Activated CD8-positive, alpha-beta T cell treated with anti-CD3 and anti-CD28 coated beads, Interleukin-2, amount 10 ng/mL, durations not matched to agents 7 days and 5 days (primary cell): ENCODE data around the gene DUSP3. TPM values are rescaled to one million over a fixed set of nuclear protein-coding genes. Genes with fewer than 3 reads are reported as not detected.
"Not testable (repeated sequence)": the region's sequence is repeated elsewhere in the genome, so short reads cannot be mapped to it uniquely, and the experiment has no call there.

ENCODE experiments used
- ATAC-seq: fragments of 150-1000 bp; cut with Tn5 transposase; one replicate; pipeline ENCODE4 v1.10.0; 2021; ENCODE audit warnings: moderate library complexity
- CTCF ChIA-PET: fragments of 350-600 bp; sonication (Branson Sonifier 250); formaldehyde crosslinking; loops from one replicate; lab custom pipeline; 2021; ENCODE audit warnings: antibody characterized with exemption; lab: Charles Lee
- POLR2A ChIA-PET: fragments of 350-600 bp; sonication (Branson Sonifier 250); formaldehyde crosslinking; loops from one replicate; lab custom pipeline; 2021; ENCODE audit warnings: antibody characterized with exemption; lab: Charles Lee
- DNase-seq: peaks from one replicate; pipeline ENCODE4 v3.0.0-alpha.2; 2020
- H3K27ac Mint-ChIP-seq: one replicate; pipeline ENCODE4 v1.8.0; 2021; ENCODE audit warnings: mild to moderate bottlenecking, mixed read lengths
- H3K27me3 Mint-ChIP-seq: one replicate; pipeline ENCODE4 v1.8.0; 2021; ENCODE audit warnings: low read depth, mixed read lengths
- H3K36me3 Mint-ChIP-seq: one replicate; pipeline ENCODE4 v1.8.0; 2021; ENCODE audit warnings: low read depth, mixed read lengths
- H3K4me1 Mint-ChIP-seq: one replicate; pipeline ENCODE4 v1.8.0; 2021; ENCODE audit warnings: low read depth, mixed read lengths
- H3K4me3 Mint-ChIP-seq: one replicate; pipeline ENCODE4 v1.8.0; 2021; ENCODE audit warnings: mild to moderate bottlenecking, mixed read lengths
- H3K9me3 Mint-ChIP-seq: one replicate; pipeline ENCODE4 v1.8.0; 2022; ENCODE audit warnings: mixed read lengths; ENCODE audit not compliant: insufficient read depth
- total RNA-seq, 2 experiments: library from RNA; stranded (reverse); gene quantifications; one replicate each; pipeline ENCODE4 v1.2.3, GENCODE V29; 2021

The DUSP3 gene
- total RNA-seq, 2 experiments from 2014 or later, result 9.2 to 14.7 TPM

DNA sequence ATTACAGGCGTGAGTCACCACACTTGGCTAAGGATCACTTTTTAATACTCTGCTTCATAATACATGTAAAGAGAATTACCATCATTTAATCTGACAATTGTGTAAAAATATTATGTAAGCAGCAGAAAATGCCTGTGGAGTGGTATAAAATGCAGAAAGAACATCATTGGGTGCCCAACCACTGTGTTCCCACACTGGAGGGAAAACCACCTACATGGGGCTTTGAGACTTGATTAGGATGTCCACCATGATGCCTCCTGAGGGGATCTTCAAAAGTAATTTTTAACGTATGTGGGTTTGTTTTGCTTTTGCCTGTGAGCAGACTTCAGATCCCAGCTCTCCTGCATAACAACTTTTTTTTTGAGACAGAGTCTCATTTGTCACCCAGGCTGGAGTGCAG, 20.3 kb upstream of the DUSP3 start:
- ChIA-PET CTCF (interaction anchor here (0.9 to 1.2 kb wide), 2 partner anchors 18 to 33 kb away, joined by 3 to 6 read pairs; no protein-coding TSS in a partner anchor), POLR2A (no interaction called here)
- H3K27ac Mint-ChIP-seq, result no peak overlapping the region
- ATAC-seq (no peak), DNase-seq (no peak)
- no peaks in the 10 kb centered on the region for H3K36me3 Mint-ChIP-seq
- H3K4me3 Mint-ChIP-seq, result no peak overlapping the region
- H3K27me3 Mint-ChIP-seq, result peaks cover 37% of the 10 kb centered on the region
- H3K9me3 Mint-ChIP-seq, result no peaks in the 10 kb centered on the region
- no peaks in the 10 kb centered on the region for H3K4me1 Mint-ChIP-seq

DNA sequence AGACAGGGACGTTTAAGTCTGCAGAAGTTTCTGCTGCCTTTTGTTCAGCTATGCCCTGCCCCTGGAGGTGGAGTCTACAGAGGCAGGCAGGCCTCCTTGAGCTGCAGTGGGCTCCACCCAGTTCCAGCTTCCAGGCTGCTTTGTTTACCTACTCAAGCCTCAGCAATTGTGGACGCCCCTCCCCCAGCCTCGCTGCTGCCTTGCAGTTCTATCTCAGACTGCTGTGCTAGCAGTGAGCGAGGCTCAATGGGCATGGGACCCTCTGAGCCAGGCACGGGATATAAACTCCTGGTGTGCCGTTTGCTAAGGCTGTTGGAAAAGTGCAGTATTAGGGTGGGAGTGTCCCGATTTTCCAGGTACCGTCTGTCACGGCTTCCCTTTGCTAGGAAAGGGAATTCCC, 19.2 kb upstream of the DUSP3 start:
- H3K27ac Mint-ChIP-seq, H3K36me3 Mint-ChIP-seq, H3K9me3 Mint-ChIP-seq, CTCF ChIA-PET, ATAC-seq, DNase-seq, H3K4me1 Mint-ChIP-seq, H3K4me3 Mint-ChIP-seq, POLR2A ChIA-PET: not testable (repeated sequence)
- peaks cover 41% of the 10 kb centered on the region for H3K27me3 Mint-ChIP-seq

DNA sequence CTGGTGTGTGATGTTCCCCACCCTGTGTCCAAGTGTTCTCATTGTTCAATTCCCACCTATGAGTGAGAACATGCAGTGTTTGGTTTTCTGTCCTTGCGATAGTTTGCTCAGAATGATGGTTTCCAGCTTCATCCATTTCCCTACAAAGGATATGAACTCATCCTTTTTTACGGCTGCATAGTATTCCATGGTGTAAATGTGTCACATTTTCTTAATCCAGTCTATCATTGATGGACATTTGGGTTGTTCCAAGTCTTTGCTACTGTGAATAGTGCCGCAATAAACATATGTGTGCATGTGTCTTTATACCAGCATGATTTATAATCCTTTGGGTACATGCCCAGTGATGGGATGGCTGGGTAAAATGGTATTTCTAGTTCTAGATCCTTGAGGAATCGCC, 13.9 kb upstream of the DUSP3 start:
- ATAC-seq, CTCF ChIA-PET, H3K36me3 Mint-ChIP-seq, H3K9me3 Mint-ChIP-seq, DNase-seq, H3K4me3 Mint-ChIP-seq, H3K4me1 Mint-ChIP-seq, H3K27ac Mint-ChIP-seq, POLR2A ChIA-PET: not testable (repeated sequence)
- H3K27me3 Mint-ChIP-seq, result peaks cover 42% of the 10 kb centered on the region

DNA sequence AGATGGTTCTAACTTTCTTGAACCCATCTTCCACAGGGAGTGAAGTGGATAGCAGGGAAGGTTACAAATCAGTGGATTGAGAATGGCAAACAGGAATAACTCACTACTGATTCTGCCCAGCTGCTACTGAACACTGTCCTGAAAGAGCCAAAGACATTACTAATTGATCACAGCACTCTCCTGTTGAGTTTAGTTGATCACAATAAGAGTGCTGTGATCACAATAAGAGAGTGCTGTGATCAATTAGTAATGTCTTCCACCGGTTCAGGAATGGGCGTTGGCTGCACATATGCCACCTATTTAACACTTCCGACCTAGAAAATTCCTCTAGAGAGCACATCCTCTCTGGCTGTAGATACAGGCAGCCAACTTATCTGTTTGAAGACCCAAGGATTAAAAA, 12.8 kb upstream of the DUSP3 start:
- POLR2A ChIA-PET, result no interaction called here
- Mint-ChIP-seq H3K4me3 (no peak overlapping the region), H3K27me3 (peaks cover 40% of the 10 kb centered on the region), H3K36me3 (no peaks in the 10 kb centered on the region), H3K4me1 (no peaks in the 10 kb centered on the region), H3K9me3 (no peaks in the 10 kb centered on the region), H3K27ac (no peak overlapping the region)
- no peak for ATAC-seq
- CTCF ChIA-PET, result interaction anchor here (1.5 kb wide), 1 partner anchor 25 kb away, joined by 5 read pairs; no protein-coding TSS in a partner anchor
- DNase-seq, result no peak

DNA sequence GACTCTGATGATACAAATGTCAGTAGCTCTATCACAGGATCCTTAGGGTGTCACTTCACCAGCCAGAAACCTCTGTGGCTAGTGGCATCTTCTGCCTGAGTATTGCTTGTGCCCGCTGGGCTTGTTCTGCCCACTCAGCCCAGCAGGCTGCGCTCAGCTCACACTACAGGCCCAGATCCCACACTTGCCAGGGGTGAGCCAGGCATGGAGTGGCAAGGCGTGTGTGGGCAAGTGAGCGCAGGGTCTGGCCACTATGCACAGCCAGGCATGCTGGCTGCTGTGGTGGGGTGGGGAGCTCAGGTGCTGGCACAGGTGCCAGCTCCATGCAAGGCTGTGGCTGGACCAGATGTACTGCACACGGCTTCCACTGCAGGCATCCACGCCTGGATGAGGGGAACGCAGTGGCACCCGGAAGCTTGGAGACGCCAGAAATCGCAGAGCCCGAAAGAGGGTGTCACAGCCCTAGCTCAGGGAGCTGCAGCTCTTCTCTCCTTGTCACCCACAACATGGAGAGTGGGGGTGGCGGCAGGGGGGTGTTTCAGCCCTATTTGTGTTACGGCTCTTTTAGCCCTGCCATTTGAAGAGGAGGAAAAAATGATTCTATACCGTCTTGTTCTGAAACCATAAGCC, 11.6 kb upstream of the DUSP3 start:
- peaks cover 34% of the 10 kb centered on the region for H3K27me3 Mint-ChIP-seq
- no peak overlapping the region for H3K27ac Mint-ChIP-seq
- ChIA-PET POLR2A (no interaction called here), CTCF (interaction anchor here (0.8 to 1.5 kb wide), 2 partner anchors 24 to 215 kb away, joined by 3 to 5 read pairs; no protein-coding TSS in a partner anchor)
- no peak overlapping the region for H3K4me3 Mint-ChIP-seq
- ATAC-seq (no peak), DNase-seq (no peak)
- no peaks in the 10 kb centered on the region for H3K36me3 Mint-ChIP-seq
- H3K9me3 Mint-ChIP-seq, result no peaks in the 10 kb centered on the region
- no peaks in the 10 kb centered on the region for H3K4me1 Mint-ChIP-seq

DNA sequence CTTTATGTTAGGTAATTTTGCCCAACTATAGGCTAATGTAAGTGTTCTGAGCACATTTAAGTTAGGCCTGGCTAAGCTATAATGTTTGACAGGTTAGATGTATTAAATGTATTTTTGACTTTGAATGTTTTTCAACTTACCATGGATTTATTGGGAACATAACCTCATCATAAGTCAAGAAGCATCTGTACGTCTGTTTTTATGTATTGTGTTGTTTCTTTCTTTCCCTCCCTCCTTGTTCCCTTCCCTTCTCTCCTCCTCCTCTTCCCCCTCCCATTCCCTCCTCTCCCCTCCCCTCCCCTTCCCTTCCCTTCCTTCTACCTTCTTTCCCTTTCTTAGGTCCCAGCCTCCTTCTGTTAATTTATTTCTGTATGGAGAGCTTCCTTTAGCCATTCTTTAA, 10.7 kb upstream of the DUSP3 start:
- DNase-seq (no peak), ATAC-seq (no peak)
- Mint-ChIP-seq H3K27ac (no peak overlapping the region), H3K4me3 (no peak overlapping the region), H3K9me3 (no peaks in the 10 kb centered on the region), H3K36me3 (no peaks in the 10 kb centered on the region), H3K27me3 (peaks cover 35% of the 10 kb centered on the region), H3K4me1 (no peaks in the 10 kb centered on the region)
- ChIA-PET POLR2A (no interaction called here), CTCF (interaction anchor here (0.8 kb wide), 1 partner anchor 215 kb away, joined by 3 read pairs; no protein-coding TSS in a partner anchor)

DNA sequence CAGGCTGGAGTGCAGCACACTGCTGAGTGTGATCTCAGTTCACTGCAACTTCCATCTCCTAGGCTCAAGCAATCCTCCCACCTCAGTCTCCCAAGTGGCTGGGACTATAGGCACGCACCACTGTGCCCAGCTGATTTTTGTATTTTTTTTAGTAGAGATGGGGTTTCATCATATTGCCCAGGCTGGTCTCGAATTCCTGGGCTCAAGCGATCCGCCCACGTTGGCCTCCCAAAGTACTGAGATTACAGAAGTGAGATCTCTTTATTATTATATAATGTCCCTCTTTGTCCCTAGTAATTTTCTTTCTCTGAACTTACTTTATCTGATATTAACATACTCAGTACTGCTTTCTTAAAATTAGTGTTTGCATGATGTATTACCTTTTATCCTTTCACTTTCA, 9.8 kb upstream of the DUSP3 start:
- ChIA-PET POLR2A (no interaction called here), CTCF (interaction anchor here (1.4 to 1.5 kb wide), 2 partner anchors 23 to 58 kb away, joined by 4 to 6 read pairs; partner anchors contain the start of gene CD300LG)
- no peak overlapping the region for H3K27ac Mint-ChIP-seq
- no peaks in the 10 kb centered on the region for H3K9me3 Mint-ChIP-seq
- H3K4me1 Mint-ChIP-seq, result no peaks in the 10 kb centered on the region
- H3K4me3 Mint-ChIP-seq, result no peak overlapping the region
- DNase-seq (no peak), ATAC-seq (no peak)
- peaks cover 34% of the 10 kb centered on the region for H3K27me3 Mint-ChIP-seq
- no peaks in the 10 kb centered on the region for H3K36me3 Mint-ChIP-seq

DNA sequence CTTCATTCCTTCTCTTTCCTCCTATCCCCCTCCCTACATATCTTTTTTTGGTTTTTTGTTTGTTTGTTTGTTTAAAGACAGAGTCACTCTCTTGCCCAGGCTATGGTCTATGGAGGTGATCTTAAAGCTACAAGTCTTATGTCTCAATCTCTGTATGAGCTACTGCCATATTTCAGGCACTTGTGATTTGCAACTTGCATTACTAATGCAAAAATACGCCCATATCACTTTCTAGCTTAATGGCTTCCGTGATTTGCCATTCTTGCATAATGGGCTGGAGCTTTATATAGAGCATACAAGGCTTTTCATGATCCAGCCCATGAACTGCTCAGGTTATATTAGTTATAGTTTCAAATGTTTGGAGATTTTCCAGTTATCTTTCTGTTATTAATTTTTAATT, 9.0 kb upstream of the DUSP3 start:
- H3K4me1 Mint-ChIP-seq, result no peaks in the 10 kb centered on the region
- H3K27me3 Mint-ChIP-seq, result peaks cover 34% of the 10 kb centered on the region
- POLR2A ChIA-PET, result no interaction called here
- no peak for ATAC-seq
- CTCF ChIA-PET, result interaction anchor here (0.9 to 1.5 kb wide), 4 partner anchors 9 to 59 kb away, joined by 3 to 6 read pairs (median 4); partner anchors contain the start of genes CD300LG and DUSP3
- no peaks in the 10 kb centered on the region for H3K36me3 Mint-ChIP-seq
- DNase-seq, result no peak
- H3K9me3 Mint-ChIP-seq, result no peaks in the 10 kb centered on the region
- H3K4me3 Mint-ChIP-seq, result no peak overlapping the region
- H3K27ac Mint-ChIP-seq, result no peak overlapping the region

DNA sequence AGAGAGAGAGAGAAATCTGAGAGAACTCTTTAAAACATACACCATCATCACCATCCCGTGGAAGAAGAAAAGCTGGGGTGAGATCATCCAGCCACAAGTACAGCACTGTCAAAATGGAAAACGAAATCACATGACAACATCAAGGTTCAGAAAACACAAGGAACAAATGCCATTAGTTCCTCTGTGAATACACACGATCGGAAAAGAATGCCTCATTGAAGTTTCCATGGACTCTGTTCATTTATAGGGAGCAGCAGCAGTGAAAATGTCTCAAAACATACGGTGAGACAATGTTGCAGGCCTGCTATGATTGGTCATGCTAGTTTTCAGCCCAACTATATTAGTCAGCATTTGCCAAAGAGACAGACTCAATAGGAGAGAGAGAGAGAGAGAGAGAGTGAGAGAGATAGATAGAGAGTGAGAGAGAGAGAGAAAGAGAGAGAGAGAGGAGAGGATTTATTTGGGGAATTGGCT, 5.9 kb upstream of the DUSP3 start:
- peaks cover 2% of the 10 kb centered on the region for H3K4me1 Mint-ChIP-seq
- no peak for DNase-seq
- no peaks in the 10 kb centered on the region for H3K36me3 Mint-ChIP-seq
- H3K4me3 Mint-ChIP-seq, result no peak overlapping the region
- ATAC-seq, result no peak
- H3K27ac Mint-ChIP-seq, result no peak overlapping the region
- peaks cover 46% of the 10 kb centered on the region for H3K27me3 Mint-ChIP-seq
- H3K9me3 Mint-ChIP-seq, result no peaks in the 10 kb centered on the region
- POLR2A ChIA-PET, result no interaction called here
- CTCF ChIA-PET, result no interaction called here

DNA sequence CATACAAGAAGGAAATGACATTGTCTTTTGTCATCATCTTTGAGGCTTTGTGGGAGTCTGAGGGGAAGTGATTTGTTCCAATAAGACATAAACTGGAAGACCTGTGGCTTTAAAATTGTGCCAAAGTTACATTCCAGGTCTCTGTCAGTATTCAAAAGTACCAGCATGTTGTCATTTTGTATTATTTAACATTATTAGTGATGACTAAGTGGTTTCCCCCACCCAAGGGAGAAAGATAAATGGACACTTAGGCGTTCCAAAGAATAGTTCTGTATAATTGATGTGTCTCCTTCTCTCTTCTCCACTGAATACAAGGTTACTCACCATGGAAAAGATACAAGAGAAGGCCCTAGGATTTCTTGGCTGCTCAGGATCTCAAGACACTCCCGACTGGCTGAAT, 5.3 kb upstream of the DUSP3 start:
- ChIA-PET CTCF (no interaction called here), POLR2A (no interaction called here)
- DNase-seq (no peak), ATAC-seq (no peak)
- Mint-ChIP-seq H3K4me3 (no peak overlapping the region), H3K9me3 (no peaks in the 10 kb centered on the region), H3K27ac (no peak overlapping the region), H3K4me1 (peaks cover 8% of the 10 kb centered on the region), H3K36me3 (no peaks in the 10 kb centered on the region), H3K27me3 (peaks cover 50% of the 10 kb centered on the region)

DNA sequence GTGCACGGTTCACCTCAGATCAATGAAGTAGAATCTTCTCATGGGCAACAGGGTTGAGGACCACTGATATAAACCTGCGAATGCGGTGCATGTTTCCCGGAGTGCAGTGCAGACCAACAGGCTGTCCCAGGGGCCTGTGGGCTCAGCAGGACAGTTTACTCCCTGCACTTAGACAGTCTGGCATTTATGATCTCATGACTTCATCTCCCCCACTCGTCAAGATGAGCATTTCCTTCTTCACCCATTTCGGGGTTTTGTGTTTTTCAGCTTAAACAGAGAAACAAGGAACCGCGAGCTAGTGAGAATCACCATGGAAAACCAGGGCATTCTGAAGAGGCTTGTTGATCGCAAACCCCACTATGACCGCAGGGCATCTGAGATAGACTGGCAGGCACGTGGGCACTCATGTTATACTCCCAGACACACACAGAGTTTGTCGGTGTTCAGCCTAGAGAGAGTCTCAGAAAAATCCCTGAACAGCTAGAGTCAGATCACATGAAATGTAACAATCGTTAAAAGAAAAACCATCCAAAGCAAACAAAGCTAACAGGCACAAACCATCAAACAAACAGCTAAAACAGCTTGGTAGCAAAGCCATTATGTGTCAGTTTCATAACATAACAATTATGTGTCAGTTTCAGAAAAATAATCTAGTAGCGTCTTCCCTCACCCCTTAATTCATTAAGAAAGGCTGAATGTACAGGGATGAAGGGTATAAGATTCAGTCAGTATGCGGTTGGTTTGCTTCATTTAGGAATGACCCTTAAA, 4.3 kb upstream of the DUSP3 start:
- no peak for ATAC-seq
- no peak overlapping the region for H3K27ac Mint-ChIP-seq
- H3K4me1 Mint-ChIP-seq, result peaks cover 8% of the 10 kb centered on the region
- ChIA-PET CTCF (interaction anchor here (1.1 to 1.3 kb wide), 2 partner anchors 16 to 63 kb away, joined by 3 to 6 read pairs; no protein-coding TSS in a partner anchor), POLR2A (no interaction called here)
- H3K4me3 Mint-ChIP-seq, result no peak overlapping the region
- no peaks in the 10 kb centered on the region for H3K9me3 Mint-ChIP-seq
- no peaks in the 10 kb centered on the region for H3K36me3 Mint-ChIP-seq
- H3K27me3 Mint-ChIP-seq, result peaks cover 50% of the 10 kb centered on the region
- DNase-seq, result no peak

DNA sequence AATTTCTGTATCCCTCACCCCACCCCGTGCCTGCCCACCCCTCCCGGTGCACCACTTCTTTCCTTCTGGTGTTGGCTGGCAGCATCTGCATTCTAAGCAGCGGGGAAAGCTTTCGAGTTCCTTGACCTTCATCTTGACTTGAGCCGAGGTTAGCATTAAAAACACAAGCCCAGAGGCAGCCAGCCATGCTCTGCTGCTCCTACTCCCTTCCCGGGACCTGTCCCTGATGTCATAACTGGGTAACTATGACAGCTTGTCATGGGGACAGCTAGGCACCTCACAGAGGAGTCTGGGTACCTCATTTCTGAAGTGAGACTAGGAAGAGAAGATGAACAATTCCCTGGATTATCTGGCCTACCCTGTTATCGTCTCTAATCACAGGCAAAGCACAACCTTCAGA, 1.4 kb upstream of the DUSP3 start, which contains the start of gene CFAP97D1:
Gene CFAP97D1 (plus strand): TSS at position 301 of the 400 bp plus-strand sequence. CDS start 28 bp downstream, at position 329.
- CTCF ChIA-PET, result interaction anchor here (0.6 to 2.0 kb wide), 2 partner anchors 14 to 21 kb away, joined by 3 to 9 read pairs; no protein-coding TSS in a partner anchor
- Mint-ChIP-seq H3K27ac (no peak within 1 kb of the TSS), H3K9me3 (no peaks in the 10 kb centered on the region)

More for the DNA sequence above, 1.4 kb upstream of the DUSP3 start, which contains the start of gene CFAP97D1:
- peaks cover 45% of the 10 kb centered on the region for H3K27me3 Mint-ChIP-seq
- H3K36me3 Mint-ChIP-seq, result no peaks in the 10 kb centered on the region
- no peak for DNase-seq
- peaks cover 8% of the 10 kb centered on the region for H3K4me1 Mint-ChIP-seq
- POLR2A ChIA-PET, result no interaction called here
- peak within 1 kb of the TSS; percentile 81 for H3K4me3 Mint-ChIP-seq
- no peak for ATAC-seq
